ENCODE data around the gene KPTN. TPM values are rescaled to one million over a fixed set of nuclear protein-coding genes. Genes with fewer than 3 reads are reported as not detected.
A peak's percentile ranks its signal among the peaks of the same experiment; 100 is the strongest.

The KPTN gene
- total and polyA plus RNA-seq, 2 of the 13 experiments (the other 11 are each of a cell fraction or from before 2014, with no cell fraction given) = 9.1 to 13.3 TPM

- TF ChIP-seq CBX5 (CRISPR knock-in tag; IDR thresholded peaks at IDR 0.05; ENCODE audit: borderline replicate concordance) = 0 out of 2 replicates have a peak, but pooled peaks have one; percentile 20
- no peak for TF ChIP-seq HNF1A (IDR thresholded peaks at IDR 0.05; ENCODE audit: low read depth)
- no peak for TF ChIP-seq HNF1A (CRISPR knock-in tag; IDR thresholded peaks at IDR 0.05; ENCODE audit: borderline replicate concordance)
- no peak for TF ChIP-seq MED8 (CRISPR knock-in tag; IDR thresholded peaks at IDR 0.05; ENCODE audit: insufficient replicate concordance)
- TF ChIP-seq SAFB2 (CRISPR knock-in tag; IDR thresholded peaks at IDR 0.05; ENCODE audit: borderline replicate concordance, low read depth) = no peak
- no peak for TF ChIP-seq SMAD3 (CRISPR knock-in tag; IDR thresholded peaks at IDR 0.05)
- TF ChIP-seq RFX5 (IDR thresholded peaks at IDR 0.05; ENCODE audit: low read depth, low read length) = no peak
- TF ChIP-seq FUBP1 (CRISPR knock-in tag; IDR thresholded peaks at IDR 0.05; ENCODE audit: borderline replicate concordance) = no peak
- no peak for TF ChIP-seq ASH2L (IDR thresholded peaks at IDR 0.05; ENCODE audit: insufficient read length, low read depth, low read length)
- no peak for TF ChIP-seq UBTF (CRISPR knock-in tag; IDR thresholded peaks at IDR 0.05)
- TF ChIP-seq SMC3 (IDR thresholded peaks at IDR 0.05; ENCODE audit: low read length) = peak; percentile 73
- TF ChIP-seq TEAD3 (CRISPR knock-in tag; optimal IDR thresholded peaks at IDR 0.05; ENCODE audit: borderline replicate concordance) = peak; percentile 56
- TF ChIP-seq ZNF776 (CRISPR knock-in tag; IDR thresholded peaks at IDR 0.05) = no peak
- TF ChIP-seq KMT2B (CRISPR knock-in tag; IDR thresholded peaks at IDR 0.05) = no peak
- TF ChIP-seq ZNF687 (CRISPR knock-in tag; IDR thresholded peaks at IDR 0.05) = peak; percentile 19
- TF ChIP-seq ZSCAN30 (CRISPR knock-in tag; IDR thresholded peaks at IDR 0.05) = no peak
These were observed 56.5 kb downstream of the KPTN start (continued) for GRCh38 chr19:47427241-47428176.
